ENCODE results near the gene NRCAM.

- TF ChIP-seq, protein P1, sequence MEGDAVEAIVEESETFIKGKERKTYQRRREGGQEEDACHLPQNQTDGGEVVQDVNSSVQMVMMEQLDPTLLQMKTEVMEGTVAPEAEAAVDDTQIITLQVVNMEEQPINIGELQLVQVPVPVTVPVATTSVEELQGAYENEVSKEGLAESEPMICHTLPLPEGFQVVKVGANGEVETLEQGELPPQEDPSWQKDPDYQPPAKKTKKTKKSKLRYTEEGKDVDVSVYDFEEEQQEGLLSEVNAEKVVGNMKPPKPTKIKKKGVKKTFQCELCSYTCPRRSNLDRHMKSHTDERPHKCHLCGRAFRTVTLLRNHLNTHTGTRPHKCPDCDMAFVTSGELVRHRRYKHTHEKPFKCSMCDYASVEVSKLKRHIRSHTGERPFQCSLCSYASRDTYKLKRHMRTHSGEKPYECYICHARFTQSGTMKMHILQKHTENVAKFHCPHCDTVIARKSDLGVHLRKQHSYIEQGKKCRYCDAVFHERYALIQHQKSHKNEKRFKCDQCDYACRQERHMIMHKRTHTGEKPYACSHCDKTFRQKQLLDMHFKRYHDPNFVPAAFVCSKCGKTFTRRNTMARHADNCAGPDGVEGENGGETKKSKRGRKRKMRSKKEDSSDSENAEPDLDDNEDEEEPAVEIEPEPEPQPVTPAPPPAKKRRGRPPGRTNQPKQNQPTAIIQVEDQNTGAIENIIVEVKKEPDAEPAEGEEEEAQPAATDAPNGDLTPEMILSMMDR (IDR thresholded peaks at IDR 0.05) = peak; percentile 47 to 94 (median 66)
- TF ChIP-seq POLR2A (IDR thresholded peaks at IDR 0.05) = no peak
Observed at GRCh38 chr7:108181073-108181985, 274.9 kb downstream of the NRCAM start.
